GM12891 (cell line): ENCODE results near the gene DYNLT2.

Experiments
- DNase-seq: peaks from one replicate; pipeline ENCODE4 v3.0.0; 2011; ENCODE audit warnings: low spot score; ENCODE audit not compliant: insufficient read length
- FAIRE-seq: peaks from 2 replicates; lab custom pipeline; 2011; peaks lifted over from hg19 to GRCh38; lab: Jason Lieb, UNC
- PAX5 ChIP-seq: IDR thresholded peaks from 2 replicates; pipeline ENCODE4 v1.6.1; 2011; ENCODE audit warnings: low read length, moderate library complexity, mild to moderate bottlenecking; ENCODE audit not compliant: insufficient read depth, severe bottlenecking
- POLR2A ChIP-seq: IDR thresholded peaks from 2 replicates; pipeline ENCODE4 v1.6.1; 2011; ENCODE audit warnings: low read depth, low read length, control low read depth
- POLR2AphosphoS5 ChIP-seq: IDR thresholded peaks from 2 replicates; pipeline ENCODE4 v1.6.1; 2011; ENCODE audit warnings: low read depth, low read length, control low read depth
- POU2F2 ChIP-seq: IDR thresholded peaks from 2 replicates; pipeline ENCODE4 v1.6.1; 2011; ENCODE audit warnings: low read depth, mild to moderate bottlenecking, control low read depth, low read length, moderate library complexity
- SPI1 ChIP-seq: IDR thresholded peaks from 2 replicates; pipeline ENCODE4 v1.6.1; 2011; ENCODE audit warnings: low read depth, low read length, control low read depth
- TAF1 ChIP-seq: IDR thresholded peaks from 2 replicates; pipeline ENCODE4 v1.6.1; 2011; ENCODE audit warnings: low read depth, low read length, control low read depth

The DYNLT2 gene

DNA sequence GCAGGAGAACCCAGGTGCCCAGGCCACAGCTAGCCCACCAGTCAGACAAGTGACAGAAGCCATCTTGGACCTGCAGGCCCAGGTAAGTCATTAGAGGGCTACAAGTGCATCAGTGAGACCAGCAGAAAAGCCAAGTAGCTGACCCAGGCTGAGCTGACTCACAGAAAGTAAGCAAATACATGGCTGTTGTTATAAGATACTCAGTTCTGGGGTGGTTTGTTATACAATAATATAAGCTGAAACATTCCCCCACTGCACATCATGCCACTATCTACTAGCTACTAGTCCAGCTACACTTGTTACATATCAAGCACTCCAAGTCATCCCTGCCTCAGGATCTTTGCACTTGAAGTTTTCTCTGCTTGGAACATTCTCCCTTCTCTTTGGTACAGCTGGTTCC, 10.0 kb downstream of the DYNLT2 start:
- DNase-seq (no peak), FAIRE-seq (no peak)
- TF ChIP-seq POLR2AphosphoS5 (no peak), SPI1 (no peak), POU2F2 (no peak), TAF1 (no peak), PAX5 (no peak), POLR2A (no peak)

DNA sequence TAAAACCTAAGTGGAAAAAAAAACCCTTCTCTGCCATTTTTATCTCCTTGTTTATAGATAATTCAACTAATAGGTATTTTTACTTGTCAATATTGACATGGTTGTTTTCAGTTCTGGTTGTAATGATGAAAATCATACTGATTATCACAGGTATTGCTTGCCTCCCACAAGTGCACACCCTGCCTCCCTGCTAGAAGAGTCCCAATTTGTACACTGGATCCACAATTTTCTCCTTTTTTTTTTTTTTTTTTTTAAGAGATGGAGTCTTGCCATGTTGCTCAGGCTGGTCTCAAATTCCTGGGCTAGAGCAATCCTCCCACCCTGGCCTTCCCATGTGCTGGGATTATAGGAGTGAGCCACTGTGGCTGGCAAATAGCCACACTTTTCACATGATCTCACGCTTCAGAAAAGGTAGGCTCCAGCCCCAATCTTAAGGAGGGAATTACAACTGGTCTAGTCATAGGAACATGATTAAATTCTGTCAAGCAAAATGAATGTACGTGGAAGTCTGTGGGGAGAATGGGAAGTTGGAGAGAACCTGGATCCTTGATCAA, 12.3 kb downstream of the DYNLT2 start:
- no peak for TF ChIP-seq POLR2A
- TF ChIP-seq TAF1 = no peak
- TF ChIP-seq POU2F2 = no peak
- TF ChIP-seq SPI1 = no peak
- TF ChIP-seq PAX5 = no peak
- TF ChIP-seq POLR2AphosphoS5 = no peak
- FAIRE-seq = no peak
- no peak for DNase-seq

DNA sequence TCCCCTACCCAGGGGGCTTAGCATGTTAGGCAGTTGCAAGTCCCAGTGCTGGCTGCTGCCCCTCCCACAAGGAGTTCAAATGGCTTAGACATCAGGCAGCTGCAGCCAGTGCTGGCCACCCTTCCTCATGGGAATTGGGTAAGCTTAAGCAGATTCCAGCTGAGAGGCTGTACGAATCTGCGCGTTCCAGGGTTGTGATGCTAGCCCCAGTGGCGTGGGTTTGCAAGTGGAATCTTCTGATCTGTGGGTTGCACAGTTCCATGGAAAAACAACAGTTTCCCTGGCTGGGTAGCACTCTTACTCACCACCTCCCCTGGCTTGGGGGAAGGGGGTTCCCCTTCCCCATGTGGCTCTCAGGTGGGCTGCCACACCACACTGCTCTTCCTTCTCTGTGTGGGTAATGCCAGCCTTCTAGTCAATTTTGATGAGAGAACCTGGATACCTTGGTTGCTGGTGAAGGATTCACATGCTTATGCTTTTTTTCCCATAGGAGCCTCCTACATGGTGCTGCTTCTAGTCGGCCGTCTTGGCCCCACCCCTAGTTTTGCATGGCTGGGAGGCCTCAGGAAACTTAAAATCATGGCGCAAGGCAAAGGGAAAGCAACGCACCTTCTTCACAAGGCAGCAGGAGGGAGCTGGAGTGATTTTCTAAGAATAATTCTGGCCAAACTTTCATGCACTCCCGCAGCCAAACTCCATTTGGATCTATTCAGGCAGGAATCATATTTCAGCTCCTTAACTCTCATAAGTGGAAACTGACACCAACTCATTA, 13.0 kb downstream of the DYNLT2 start:
- TF ChIP-seq POLR2A (no peak), TAF1 (no peak), POU2F2 (no peak), POLR2AphosphoS5 (no peak), PAX5 (no peak), SPI1 (no peak)
- DNase-seq (no peak), FAIRE-seq (no peak)

DNA sequence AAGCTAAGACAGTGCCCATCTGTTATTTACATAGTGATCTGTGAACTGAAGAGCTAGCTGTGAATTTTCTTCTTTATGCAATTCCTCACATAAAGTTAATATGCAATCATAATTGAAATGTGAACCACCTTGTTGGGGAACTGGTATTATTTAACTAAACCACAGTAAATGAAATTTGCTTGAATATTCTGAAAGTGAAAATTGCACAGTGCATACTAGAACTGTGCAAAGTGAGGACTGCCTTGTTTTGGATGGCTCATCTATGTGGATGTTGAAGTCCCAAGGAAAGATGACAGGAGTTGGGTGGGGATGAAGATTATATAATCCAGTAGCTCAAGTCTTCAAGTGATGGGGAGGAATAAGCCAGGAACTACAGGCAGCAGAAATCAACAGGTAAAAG, 21.4 kb downstream of the DYNLT2 start:
- FAIRE-seq (no peak), DNase-seq (no peak)
- TF ChIP-seq POLR2AphosphoS5 = no peak
- no peak for TF ChIP-seq POU2F2
- TF ChIP-seq PAX5 = no peak
- TF ChIP-seq SPI1 = no peak
- TF ChIP-seq TAF1 = no peak
- no peak for TF ChIP-seq POLR2A

- DNase-seq (no peak), FAIRE-seq (no peak)
- no peak for TF ChIP-seq POLR2A
- no peak for TF ChIP-seq SPI1
- no peak for TF ChIP-seq TAF1
- no peak for TF ChIP-seq PAX5
- no peak for TF ChIP-seq POLR2AphosphoS5
- TF ChIP-seq POU2F2 = no peak
These were observed 24.4 kb downstream of the DYNLT2 start for GRCh38 chr6:169726963-169727362.

DNA sequence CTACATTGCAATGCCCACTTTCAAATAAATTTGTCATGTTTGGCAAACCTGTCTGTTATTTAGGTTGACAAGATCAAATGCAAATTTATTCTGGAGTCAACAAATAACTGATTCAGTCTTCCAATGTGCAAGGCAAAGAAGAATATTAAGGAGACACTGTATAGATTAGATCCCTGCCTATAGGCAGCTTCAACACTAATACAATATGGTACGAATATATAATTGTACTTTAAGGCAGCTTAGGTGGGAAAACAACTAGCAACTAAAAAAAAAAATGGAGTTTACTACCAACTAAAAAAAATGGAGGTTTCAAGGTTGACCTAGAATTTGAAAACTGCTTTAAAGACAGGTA, 25.3 kb downstream of the DYNLT2 start:
- TF ChIP-seq POLR2AphosphoS5 = no peak
- TF ChIP-seq PAX5 = no peak
- no peak for TF ChIP-seq TAF1
- TF ChIP-seq SPI1 = no peak
- TF ChIP-seq POLR2A = no peak
- TF ChIP-seq POU2F2 = no peak
- FAIRE-seq (no peak), DNase-seq (no peak)

- FAIRE-seq = peak; percentile 78
- no peak for DNase-seq
- TF ChIP-seq POU2F2 (no peak), SPI1 (no peak), POLR2AphosphoS5 (no peak), PAX5 (no peak), TAF1 (no peak), POLR2A (no peak)
These were observed 26.0 kb downstream of the DYNLT2 start for GRCh38 chr6:169725125-169726048.

- DNase-seq (peak; percentile 60), FAIRE-seq (peak; percentile 85)
- TF ChIP-seq TAF1 (0 out of 2 replicates have a peak, but pooled peaks have one; percentile 40), PAX5 (peak; percentile 48), SPI1 (no peak)
These were observed 26.8 kb downstream of the DYNLT2 start, which contains the start of gene PHF10 for GRCh38 chr6:169724494-169725124. Gene PHF10 (minus strand): TSS chr6:169724500. CDS start chr6:169723931, 569 bp downstream.

- DNase-seq (peak; percentile 30), FAIRE-seq (no peak)
- TF ChIP-seq POU2F2 (no peak), POLR2A (no peak), POLR2AphosphoS5 (no peak), TAF1 (no peak), SPI1 (no peak)
These were observed 27.3 kb downstream of the DYNLT2 start for GRCh38 chr6:169723991-169724493.
